Bone marrow (tissue), 2 donors: ENCODE results near the gene NEK1.
"Not testable (repeated sequence)": the region's sequence is repeated elsewhere in the genome, so short reads cannot be mapped to it uniquely, and the experiment has no call there.

ENCODE experiments used
- DNase-seq, 2 donors: peaks; one replicate each; lab custom pipeline; 2025; lab: John Stamatoyannopoulos, UW

The NEK1 gene

GRCh38 chr4:169603312-169603711, 9.1 kb downstream of the NEK1 start:
- DNase-seq = no peak

DNA sequence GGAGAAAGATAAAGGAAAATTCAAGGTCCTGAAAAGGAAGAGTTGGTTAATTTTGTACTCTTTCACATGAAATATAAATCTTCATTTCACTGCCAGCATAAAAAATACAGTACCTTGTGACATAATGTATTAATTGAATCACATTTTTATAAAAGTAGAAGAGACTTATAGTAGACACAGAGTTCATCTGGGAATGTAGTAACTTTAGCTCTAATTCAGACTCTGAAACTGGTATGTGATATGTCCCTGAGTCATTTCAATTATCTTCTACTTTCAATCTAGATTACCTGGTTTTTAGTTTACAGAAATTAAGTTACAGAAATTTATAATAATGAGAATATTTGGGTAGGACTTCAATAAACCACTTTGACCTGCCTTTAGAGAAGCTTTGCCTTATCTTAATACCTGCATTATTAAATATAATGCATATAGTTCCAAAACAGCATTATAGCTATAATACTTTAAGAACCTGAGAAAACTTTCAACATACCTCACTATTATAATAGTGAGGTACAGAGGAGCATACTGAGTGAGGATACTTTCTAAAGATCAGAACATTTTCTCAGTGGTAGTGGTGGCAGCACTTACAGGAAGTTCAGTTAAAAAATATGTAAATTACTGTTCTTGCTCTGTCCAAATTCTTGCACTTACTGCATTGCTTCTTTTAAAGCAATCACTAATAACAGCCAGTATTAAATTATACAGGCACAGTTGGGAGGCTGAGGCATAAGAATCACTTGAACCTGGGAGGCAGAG, 11.2 kb downstream of the NEK1 start:
- DNase-seq = no peak

GRCh38 chr4:169594560-169595195, 17.7 kb downstream of the NEK1 start:
- no peak for DNase-seq

DNA sequence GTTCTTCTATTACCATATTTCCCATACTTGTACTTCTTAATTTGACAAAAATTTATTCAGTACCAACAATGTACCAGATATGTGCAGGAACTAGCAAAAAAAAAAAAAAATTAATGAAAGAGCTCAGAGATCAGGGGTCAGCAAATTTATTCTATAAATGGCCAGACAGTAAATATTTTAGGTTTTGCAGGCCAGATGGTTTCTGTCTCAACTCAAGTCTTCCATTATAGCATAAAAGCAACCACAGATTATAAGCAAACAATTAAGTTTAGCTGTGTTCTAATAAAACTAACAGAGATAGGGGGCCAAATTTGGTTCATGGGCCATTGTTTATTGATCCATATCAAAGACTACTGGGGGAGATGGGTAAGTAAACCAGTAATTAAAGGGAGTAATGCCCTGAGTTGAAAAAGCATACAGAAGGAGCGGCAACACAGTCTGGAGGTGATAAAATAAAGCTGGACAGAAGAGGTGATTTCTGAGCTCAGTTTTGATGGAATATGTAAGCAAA, 19.3 kb downstream of the NEK1 start:
- DNase-seq = no peak

DNA sequence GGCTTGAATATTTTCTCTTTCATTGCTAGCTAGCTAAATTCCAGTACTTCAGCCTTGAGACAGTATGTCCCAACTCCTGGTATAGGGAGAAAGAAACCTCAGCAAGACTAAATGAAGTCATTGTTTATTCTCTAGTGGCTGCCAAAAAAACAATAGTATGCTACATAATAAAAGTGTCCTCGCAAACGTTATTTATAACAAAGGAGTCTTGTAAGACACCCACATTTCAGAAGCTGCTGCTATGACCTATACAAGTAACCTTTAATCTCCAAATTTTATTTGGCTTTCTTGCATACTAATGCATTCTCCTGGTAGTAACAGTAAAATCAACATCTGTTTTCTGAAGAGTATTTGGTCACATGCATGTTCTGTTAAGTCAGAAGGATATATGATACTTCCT, 28.8 kb downstream of the NEK1 start:
- no peak for DNase-seq

DNA sequence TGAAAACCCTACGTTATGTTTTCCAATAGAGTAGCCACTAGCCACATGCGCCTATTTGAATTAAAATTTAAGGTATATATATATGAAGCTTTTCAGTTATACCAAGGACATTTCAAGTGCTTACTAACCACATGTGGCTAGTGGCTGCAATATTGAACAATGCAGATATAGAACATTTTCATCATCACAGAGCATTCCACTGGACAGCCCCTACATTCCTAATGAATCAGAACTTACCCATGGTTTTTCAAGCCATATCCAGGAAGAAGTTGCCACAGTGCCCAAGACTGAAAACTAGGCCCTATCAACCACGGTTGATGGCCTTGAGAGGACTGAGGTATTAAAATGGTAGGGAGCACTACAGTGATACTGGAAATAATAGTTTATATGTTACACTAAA, 29.7 kb downstream of the NEK1 start:
- no peak for DNase-seq

DNA sequence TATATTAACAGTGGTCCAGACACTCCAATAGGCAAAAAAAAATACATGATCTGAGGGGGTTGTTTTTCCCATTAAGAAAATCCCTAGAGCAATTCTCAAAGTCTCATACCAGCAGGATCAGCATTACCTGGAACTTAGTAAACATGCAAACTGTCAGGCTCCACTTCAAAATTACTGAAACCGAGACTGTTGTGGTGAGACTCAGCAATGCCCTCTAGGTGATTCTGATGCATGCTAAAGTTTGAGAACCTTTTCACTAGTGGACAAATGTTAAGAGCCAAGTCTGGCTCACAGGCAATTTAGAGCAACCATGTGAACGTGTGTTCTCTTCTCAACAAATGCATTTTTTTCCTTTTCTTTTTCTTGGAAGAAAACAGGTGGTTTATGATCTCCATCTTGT, 30.2 kb downstream of the NEK1 start:
- no peak for DNase-seq

DNA sequence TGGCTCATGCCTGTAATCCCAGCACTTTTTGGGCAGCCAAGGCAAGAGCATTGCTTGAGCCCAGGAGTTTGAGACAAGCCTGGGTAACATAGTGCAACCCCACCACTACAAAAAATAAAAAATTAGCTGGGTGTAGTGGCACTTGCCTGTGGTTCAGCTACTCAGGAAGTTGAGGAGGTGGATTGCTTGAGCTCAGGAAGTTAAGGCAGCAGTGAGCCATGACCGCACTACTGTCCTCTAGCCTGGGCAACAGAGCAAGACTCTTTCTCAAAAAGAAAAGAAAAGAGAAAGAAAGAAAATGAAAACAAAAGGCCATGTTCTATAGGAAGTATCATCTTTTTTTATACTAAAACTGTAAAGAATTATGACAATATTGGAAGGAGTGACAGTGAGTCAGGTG, 38.5 kb downstream of the NEK1 start:
- DNase-seq = no peak

GRCh38 chr4:169571435-169571834, 40.9 kb downstream of the NEK1 start:
- DNase-seq = no peak

- not testable (repeated sequence) for DNase-seq
These were observed 41.4 kb downstream of the NEK1 start for GRCh38 chr4:169571012-169571411.

GRCh38 chr4:169570266-169570665, 42.1 kb downstream of the NEK1 start:
- not testable (repeated sequence) for DNase-seq

GRCh38 chr4:169569188-169569587, 43.2 kb downstream of the NEK1 start:
- not testable (repeated sequence) for DNase-seq

DNA sequence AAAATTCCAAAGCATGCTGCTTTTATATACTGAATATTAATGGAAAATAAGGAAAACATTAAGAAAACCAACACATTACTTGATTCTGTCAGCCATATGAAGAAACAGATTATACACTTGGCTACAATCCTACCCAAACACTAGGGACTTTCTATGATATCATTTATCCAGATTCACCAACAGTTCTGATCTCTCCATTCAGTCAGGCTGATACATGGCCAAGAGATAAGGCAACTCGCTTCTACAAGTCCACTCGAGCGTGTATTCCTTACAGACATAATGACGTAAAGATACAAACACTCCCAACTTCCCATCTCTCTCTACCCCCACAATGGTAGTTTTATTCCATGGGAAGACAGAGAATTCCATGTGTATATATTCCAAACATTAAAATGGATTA, 44.5 kb downstream of the NEK1 start:
- DNase-seq = no peak

DNA sequence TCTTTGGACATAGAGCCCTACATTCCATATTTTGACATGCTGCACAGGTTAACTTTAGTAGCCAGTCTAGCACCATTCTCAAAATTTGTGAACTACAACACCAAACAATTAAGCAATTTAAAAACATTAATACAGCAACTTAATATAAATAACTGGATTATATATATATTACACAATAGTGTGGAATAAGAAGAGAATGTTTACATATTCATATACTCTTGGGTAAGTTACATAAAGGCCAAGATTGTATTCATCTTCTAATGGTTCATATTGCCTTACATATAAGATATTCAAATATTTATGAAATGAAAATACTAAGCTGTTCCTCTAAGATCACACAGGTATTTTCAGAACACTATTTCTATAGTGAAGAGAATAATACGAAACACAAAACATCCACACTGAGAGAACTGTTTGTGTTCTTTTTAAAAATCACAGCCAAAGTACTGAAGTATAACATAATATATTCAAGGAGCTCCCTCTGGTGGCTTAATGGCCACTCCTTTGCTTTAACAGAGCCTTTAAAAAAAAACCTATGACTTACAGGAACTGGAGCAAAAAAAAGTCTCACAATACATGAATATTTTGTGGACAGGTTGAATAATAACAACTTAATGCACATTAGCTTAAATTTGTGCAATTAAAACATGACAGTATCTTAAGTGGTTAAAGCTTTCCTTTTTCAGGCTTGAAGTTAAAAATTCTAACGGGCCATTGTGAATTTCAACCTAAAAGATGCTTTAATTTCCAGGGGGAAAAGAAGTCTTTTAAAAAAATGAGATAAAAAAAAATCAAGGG, 46.2 kb downstream of the NEK1 start:
- DNase-seq = peak in 1 of 2 donors; percentile 46

DNA sequence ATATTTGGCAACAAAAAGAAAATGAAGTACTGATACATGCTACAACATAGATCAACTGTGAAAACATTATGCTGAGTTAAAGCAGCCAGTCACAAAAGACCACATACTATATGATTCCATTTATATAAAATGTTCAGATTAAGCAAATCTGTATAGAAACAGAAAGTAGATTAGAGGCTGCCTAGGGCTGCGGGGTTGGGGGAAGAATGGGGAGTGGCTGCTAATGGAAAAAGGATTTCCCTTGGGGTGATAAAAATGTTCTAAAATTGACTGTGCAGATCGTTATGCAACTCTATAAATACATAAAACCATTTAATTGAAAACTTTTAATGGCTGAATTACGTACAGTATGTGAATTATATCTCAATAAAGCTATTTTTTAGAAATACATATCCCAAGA, 46.8 kb downstream of the NEK1 start:
- no peak for DNase-seq

DNA sequence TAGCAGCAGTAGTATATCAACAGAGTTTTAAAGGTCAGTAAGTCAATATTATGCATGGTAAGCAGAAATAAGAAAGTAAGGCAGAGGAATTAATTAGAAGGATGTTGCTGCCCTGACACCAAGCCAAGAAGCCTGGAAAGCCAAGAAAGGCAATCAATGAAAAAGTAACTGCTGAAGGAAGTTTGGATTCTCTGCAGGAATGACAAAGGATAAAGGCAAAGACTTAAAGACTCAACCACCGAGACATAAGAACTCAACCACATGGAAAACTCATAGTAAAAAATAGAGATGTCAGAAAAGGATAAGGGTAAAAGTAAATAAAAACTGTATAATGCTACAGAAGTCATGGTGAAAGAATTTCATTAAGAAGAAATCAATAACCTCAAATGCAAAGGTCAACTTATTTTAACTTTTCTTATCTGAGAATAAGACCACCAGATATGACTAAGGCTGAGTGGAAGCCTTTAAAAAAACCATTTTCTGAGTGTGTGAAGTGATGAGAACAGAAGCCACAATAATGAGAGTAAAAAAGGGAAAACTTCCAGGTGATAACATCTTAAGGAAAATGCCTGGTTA, 55.2 kb downstream of the NEK1 start:
- no peak for DNase-seq

GRCh38 chr4:169546548-169546947, 65.8 kb downstream of the NEK1 start:
- not testable (repeated sequence) for DNase-seq

DNA sequence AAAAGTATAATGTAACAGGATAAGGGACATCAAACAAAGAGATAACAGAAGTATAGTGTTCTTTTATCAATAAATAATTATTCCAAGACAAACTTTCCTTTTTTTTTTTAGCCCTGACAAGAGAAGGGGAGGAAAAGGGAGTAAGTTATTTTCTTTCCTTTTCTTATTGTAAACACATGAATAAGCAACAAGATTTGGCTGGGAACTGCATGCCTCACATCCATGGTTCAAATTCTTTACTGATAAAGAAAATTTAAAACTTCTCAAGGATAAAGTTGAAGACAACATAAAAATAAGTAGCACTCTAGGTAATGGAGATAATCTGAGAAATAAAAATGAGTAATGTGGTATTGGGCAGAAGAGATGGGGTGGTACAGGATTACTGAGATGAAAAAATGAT, 71.6 kb downstream of the NEK1 start:
- no peak for DNase-seq

DNA sequence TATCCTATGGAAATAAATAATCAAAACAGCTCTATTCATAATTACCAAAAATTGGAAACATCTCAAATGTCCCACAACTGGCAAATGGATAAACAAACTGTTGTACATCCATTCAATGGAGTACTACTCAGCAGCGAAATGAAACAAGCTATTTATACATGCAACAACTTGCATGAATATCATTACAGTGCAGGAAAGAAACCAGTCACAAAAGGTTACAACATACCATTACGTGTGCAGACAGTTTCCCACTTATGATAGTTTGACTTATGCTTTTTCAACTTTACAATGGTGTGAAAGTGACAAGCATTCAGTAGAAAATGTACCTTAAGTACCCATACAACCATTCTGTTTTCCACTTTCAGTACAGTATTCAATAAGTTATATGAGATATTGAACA, 82.3 kb downstream of the NEK1 start:
- DNase-seq = no peak

- no peak for DNase-seq
These were observed 88.6 kb downstream of the NEK1 start for GRCh38 chr4:169523796-169524195.

DNA sequence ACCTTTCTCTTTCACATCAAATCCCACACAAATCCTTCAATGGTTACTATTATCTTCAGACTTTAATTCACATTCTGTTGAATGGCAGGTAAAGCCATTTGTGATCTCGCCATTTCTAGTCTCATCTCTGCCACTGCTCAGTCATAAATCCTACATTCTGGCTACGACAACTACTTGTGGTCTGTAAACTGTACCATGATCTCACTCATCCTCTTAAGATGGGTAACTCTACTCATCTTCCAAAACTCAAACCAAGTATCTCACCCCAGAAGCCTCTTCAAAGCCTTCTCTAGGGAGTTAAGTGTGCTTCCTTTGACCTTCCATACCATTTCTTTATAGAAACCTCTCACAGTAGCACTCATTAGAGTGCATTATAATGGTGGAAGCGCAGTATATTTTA, 101.8 kb downstream of the NEK1 start:
- no peak for DNase-seq

GRCh38 chr4:169506903-169507302, 105.5 kb downstream of the NEK1 start:
- DNase-seq = no peak
